ENCODE measurements around the gene POLE3.

DNA sequence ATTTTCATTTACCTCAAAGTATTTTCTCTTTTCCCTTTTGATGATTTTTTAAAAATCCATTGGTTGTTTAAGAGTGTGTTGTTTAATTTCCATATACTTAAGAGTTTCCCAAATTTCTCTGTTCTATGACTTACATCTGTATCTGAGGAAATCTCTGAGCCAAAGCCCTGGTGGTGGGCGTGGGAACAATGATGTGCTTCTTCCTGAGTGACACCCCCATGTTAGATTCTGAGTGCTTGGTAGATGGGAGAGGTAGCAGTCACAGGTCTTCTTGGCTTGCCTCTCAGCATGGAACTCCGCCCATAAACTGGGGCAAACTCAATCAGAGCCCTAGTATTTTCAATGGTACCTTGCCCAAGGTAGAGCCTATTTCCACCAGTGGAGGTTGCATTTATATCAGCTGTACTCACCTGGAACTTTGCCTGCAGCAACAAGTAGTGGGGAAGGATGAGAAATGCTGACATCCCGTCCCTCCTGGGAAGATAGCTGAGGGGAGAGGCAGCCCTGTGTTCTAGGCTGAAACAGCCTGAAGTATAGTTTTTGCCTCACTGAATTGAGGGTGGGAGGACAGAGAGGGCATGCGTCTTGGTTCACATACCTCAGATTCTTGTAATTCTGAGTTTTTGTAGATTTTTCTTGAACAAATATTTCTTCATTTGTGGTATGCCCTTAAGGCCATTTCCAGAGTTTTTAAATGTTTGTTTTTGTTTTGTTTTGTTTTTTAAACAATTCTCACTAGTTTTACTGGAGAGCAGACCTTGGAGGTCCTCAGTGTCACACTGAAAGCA, 26.4 kb upstream of the POLE3 start:
- TF ChIP-seq EZH2 (IDR thresholded peaks at IDR 0.05; ENCODE audit: low read depth, unreplicated experiment) = no peak
- TF ChIP-seq POLR2AphosphoS5 (IDR thresholded peaks at IDR 0.05; ENCODE audit: low read depth) = no peak
- TF ChIP-seq, protein P1, sequence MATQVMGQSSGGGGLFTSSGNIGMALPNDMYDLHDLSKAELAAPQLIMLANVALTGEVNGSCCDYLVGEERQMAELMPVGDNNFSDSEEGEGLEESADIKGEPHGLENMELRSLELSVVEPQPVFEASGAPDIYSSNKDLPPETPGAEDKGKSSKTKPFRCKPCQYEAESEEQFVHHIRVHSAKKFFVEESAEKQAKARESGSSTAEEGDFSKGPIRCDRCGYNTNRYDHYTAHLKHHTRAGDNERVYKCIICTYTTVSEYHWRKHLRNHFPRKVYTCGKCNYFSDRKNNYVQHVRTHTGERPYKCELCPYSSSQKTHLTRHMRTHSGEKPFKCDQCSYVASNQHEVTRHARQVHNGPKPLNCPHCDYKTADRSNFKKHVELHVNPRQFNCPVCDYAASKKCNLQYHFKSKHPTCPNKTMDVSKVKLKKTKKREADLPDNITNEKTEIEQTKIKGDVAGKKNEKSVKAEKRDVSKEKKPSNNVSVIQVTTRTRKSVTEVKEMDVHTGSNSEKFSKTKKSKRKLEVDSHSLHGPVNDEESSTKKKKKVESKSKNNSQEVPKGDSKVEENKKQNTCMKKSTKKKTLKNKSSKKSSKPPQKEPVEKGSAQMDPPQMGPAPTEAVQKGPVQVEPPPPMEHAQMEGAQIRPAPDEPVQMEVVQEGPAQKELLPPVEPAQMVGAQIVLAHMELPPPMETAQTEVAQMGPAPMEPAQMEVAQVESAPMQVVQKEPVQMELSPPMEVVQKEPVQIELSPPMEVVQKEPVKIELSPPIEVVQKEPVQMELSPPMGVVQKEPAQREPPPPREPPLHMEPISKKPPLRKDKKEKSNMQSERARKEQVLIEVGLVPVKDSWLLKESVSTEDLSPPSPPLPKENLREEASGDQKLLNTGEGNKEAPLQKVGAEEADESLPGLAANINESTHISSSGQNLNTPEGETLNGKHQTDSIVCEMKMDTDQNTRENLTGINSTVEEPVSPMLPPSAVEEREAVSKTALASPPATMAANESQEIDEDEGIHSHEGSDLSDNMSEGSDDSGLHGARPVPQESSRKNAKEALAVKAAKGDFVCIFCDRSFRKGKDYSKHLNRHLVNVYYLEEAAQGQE (IDR thresholded peaks at IDR 0.05; ENCODE audit: unreplicated experiment) = no peak
- TF ChIP-seq CTCF (conservative IDR thresholded peaks at IDR 0.05; ENCODE audit: low read depth in 2 of 2) = no peak
- TF ChIP-seq JUNB (IDR thresholded peaks at IDR 0.05; ENCODE audit: unreplicated experiment) = no peak
- no peak for TF ChIP-seq CREB1 (CRISPR knock-in tag; IDR thresholded peaks at IDR 0.05; ENCODE audit: low read depth)
- TF ChIP-seq ZNF462 (CRISPR knock-in tag; IDR thresholded peaks at IDR 0.05) = no peak
- no peak for TF ChIP-seq EZH2phosphoT487 (IDR thresholded peaks at IDR 0.05; ENCODE audit: unreplicated experiment)
- TF ChIP-seq ZNF114 (CRISPR knock-in tag; IDR thresholded peaks at IDR 0.05) = no peak
- TF ChIP-seq, protein P2, sequence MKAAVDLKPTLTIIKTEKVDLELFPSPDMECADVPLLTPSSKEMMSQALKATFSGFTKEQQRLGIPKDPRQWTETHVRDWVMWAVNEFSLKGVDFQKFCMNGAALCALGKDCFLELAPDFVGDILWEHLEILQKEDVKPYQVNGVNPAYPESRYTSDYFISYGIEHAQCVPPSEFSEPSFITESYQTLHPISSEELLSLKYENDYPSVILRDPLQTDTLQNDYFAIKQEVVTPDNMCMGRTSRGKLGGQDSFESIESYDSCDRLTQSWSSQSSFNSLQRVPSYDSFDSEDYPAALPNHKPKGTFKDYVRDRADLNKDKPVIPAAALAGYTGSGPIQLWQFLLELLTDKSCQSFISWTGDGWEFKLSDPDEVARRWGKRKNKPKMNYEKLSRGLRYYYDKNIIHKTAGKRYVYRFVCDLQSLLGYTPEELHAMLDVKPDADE (IDR thresholded peaks at IDR 0.05) = no peak
- no peak for TF ChIP-seq NANOG (IDR thresholded peaks at IDR 0.05; ENCODE audit: borderline replicate concordance)
- no peak for TF ChIP-seq ZNF331 (CRISPR knock-in tag; IDR thresholded peaks at IDR 0.05; ENCODE audit: low read depth)
